GM21786 (cell line): ENCODE data around the gene EVI5.
"Not testable (repeated sequence)": the region's sequence is repeated elsewhere in the genome, so short reads cannot be mapped to it uniquely, and the experiment has no call there.

Source experiments
- ATAC-seq: cut with Tn5 transposase; IDR thresholded peaks from one replicate; pipeline ENCODE4 v1.9.1; 2021; ENCODE audit not compliant: unreplicated experiment

Gene EVI5

GRCh38 chr1:92698932-92699331, 86.0 kb downstream of the EVI5 start:
- ATAC-seq: no peak

- no peak for ATAC-seq
Observed at GRCh38 chr1:92695104-92695503, 89.8 kb downstream of the EVI5 start.

- ATAC-seq: no peak
Observed at GRCh38 chr1:92691925-92692324, 93.0 kb downstream of the EVI5 start.

GRCh38 chr1:92690212-92690906, 94.5 kb downstream of the EVI5 start:
- ATAC-seq: no peak

GRCh38 chr1:92679980-92680379, 104.9 kb downstream of the EVI5 start:
- no peak for ATAC-seq

GRCh38 chr1:92663775-92664174, 121.1 kb downstream of the EVI5 start:
- ATAC-seq: no peak

- no peak for ATAC-seq
Observed at GRCh38 chr1:92662048-92662447, 122.9 kb downstream of the EVI5 start.

- ATAC-seq: no peak
Observed at GRCh38 chr1:92657701-92658100, 127.2 kb downstream of the EVI5 start.

- no peak for ATAC-seq
Observed at GRCh38 chr1:92655197-92655801, 129.6 kb downstream of the EVI5 start.

- ATAC-seq: no peak
Observed at GRCh38 chr1:92653605-92654381, 131.1 kb downstream of the EVI5 start.

GRCh38 chr1:92640686-92641085, 144.2 kb downstream of the EVI5 start:
- ATAC-seq: not testable (repeated sequence)

- ATAC-seq: no peak
Observed at GRCh38 chr1:92638498-92638897, 146.4 kb downstream of the EVI5 start.

GRCh38 chr1:92635203-92635602, 149.7 kb downstream of the EVI5 start:
- not testable (repeated sequence) for ATAC-seq

- no peak for ATAC-seq
Observed at GRCh38 chr1:92623187-92623778, 161.6 kb downstream of the EVI5 start.

GRCh38 chr1:92619466-92620189, 165.3 kb downstream of the EVI5 start:
- ATAC-seq: no peak

- no peak for ATAC-seq
Observed at GRCh38 chr1:92601044-92601443, 183.9 kb downstream of the EVI5 start.

GRCh38 chr1:92599184-92599583, 185.7 kb downstream of the EVI5 start:
- ATAC-seq: no peak

GRCh38 chr1:92589361-92589760, 195.5 kb downstream of the EVI5 start:
- ATAC-seq: not testable (repeated sequence)

GRCh38 chr1:92587445-92587844, 197.5 kb downstream of the EVI5 start:
- ATAC-seq: no peak

GRCh38 chr1:92585831-92586230, 199.1 kb downstream of the EVI5 start:
- ATAC-seq: no peak

- ATAC-seq: not testable (repeated sequence)
Observed at GRCh38 chr1:92584810-92585209, 200.1 kb downstream of the EVI5 start.
